ENCODE measurements around the gene LRRTM1. TPM values are rescaled to one million over a fixed set of nuclear protein-coding genes. Genes with fewer than 3 reads are reported as not detected.

Gene LRRTM1
- total and polyA plus RNA-seq, 2 of the 4 experiments (the other 2 are of a cell fraction) = not detected

- H3K18ac ChIP-seq (ENCODE audit: low read depth, low read length) = no peak overlapping the region
- no peak overlapping the region for H2AK9ac ChIP-seq (replicated peaks; ENCODE audit: low read depth, low read length, poor library complexity)
- H3K9me3 ChIP-seq (ENCODE audit: control insufficient read depth, insufficient read depth, low read length) = no peaks in the 10 kb centered on the region
- no peaks in the 10 kb centered on the region for H4K20me1 ChIP-seq (ENCODE audit: insufficient read depth, low read length)
- H2AFZ ChIP-seq (replicated peaks; ENCODE audit: low read length, poor library complexity) = no peak overlapping the region
- BruUV-seq (replicated peaks) = no TSS peak
- ChIA-PET CTCF (no interaction called here), POLR2A (ENCODE audit: unreplicated experiment) (no interaction called here)
- H3K27me3 ChIP-seq (ENCODE audit: control insufficient read depth, insufficient read depth, low read length) = peaks cover 11% of the 10 kb centered on the region; the same call in 1 of the 2 replicates
- no peaks in the 10 kb centered on the region for H3K9me1 ChIP-seq (ENCODE audit: insufficient read depth, low read length)
- no peak overlapping the region for H4K8ac ChIP-seq (ENCODE audit: low read depth in 2 of 2, low read length in 2 of 2)
- no peak overlapping the region for H3K27ac ChIP-seq (ENCODE audit: insufficient read depth, low read length)
- H3K4me1 ChIP-seq (ENCODE audit: control insufficient read depth, insufficient read depth, low read length) = no peaks in the 10 kb centered on the region
- H3K36me3 ChIP-seq (ENCODE audit: control insufficient read depth, insufficient read depth, low read length) = no peaks in the 10 kb centered on the region
- no peak for TF ChIP-seq CHD1 (IDR thresholded peaks at IDR 0.05; ENCODE audit: low read depth, low read length)
- no peak for TF ChIP-seq FOS (IDR thresholded peaks at IDR 0.05; ENCODE audit: low read depth, low read length)
- no peak for TF ChIP-seq RFX5 (IDR thresholded peaks at IDR 0.05; ENCODE audit: low read depth, low read length)
- TF ChIP-seq MXI1 (IDR thresholded peaks at IDR 0.05; ENCODE audit: borderline replicate concordance, low read depth, low read length) = no peak
- no peak for TF ChIP-seq USF2 (IDR thresholded peaks at IDR 0.05; ENCODE audit: low read depth, low read length)
- no peak for TF ChIP-seq MAZ (IDR thresholded peaks at IDR 0.05; ENCODE audit: borderline replicate concordance, low read depth, low read length)
- TF ChIP-seq MAFK (IDR thresholded peaks at IDR 0.05; ENCODE audit: low read depth, low read length) = no peak
- ATAC-seq (ENCODE audit: low read depth) (no peak), DNase-seq (no peak)
- dilution Hi-C loops (cut with HindIII; ENCODE audit: low sequenced_read_pairs, unreplicated experiment) (no loop called here), intact Hi-C loops (cut with micrococcal nuclease) (loop anchor here (1.0 to 10.0 kb wide), 2 partner anchors 172 to 392 kb away; no protein-coding TSS in a partner anchor), in situ Hi-C loops (cut with MboI; ENCODE audit: low sequenced_read_pairs) (loop anchor here (10.0 kb wide), 1 partner anchor 178 kb away; no protein-coding TSS in a partner anchor)
- no peak overlapping the region for H2BK15ac ChIP-seq (ENCODE audit: low read depth, low read length)
- no peak overlapping the region for H3K4me3 ChIP-seq (ENCODE audit: insufficient read depth, low read depth, low read length)
- no peak overlapping the region for H3K4ac ChIP-seq (ENCODE audit: low read depth, low read length)
- H3K23ac ChIP-seq (ENCODE audit: low read depth, low read length) = no peak overlapping the region
- no peak overlapping the region for H4K91ac ChIP-seq (ENCODE audit: insufficient read depth, low read depth, low read length)
- H3K9ac ChIP-seq (ENCODE audit: low read depth, low read length) = no peak overlapping the region
- no peak overlapping the region for H4K5ac ChIP-seq (ENCODE audit: low read depth, low read length)
- no peak overlapping the region for H2BK5ac ChIP-seq (ENCODE audit: low read depth, low read length, poor library complexity, severe bottlenecking)
- WGBS, 2 experiments (ENCODE audit: extremely low coverage in 2 of 2, insufficient read length in 1 of 2) = no CpG with 5 or more reads among the region's 1 CpG
- H3K14ac ChIP-seq (replicated peaks; ENCODE audit: low read depth, low read length) = no peak overlapping the region
- no peak overlapping the region for H2BK20ac ChIP-seq (ENCODE audit: low read depth, low read length)
- no peak overlapping the region for H3K4me2 ChIP-seq (ENCODE audit: low read depth, low read length)
- no peak overlapping the region for H2AK5ac ChIP-seq (ENCODE audit: low read depth, low read length)
- H3K56ac ChIP-seq (ENCODE audit: extremely low read depth, insufficient read depth, low read length) = no peak overlapping the region
- no peak overlapping the region for H2BK120ac ChIP-seq (ENCODE audit: low read depth, low read length)
- H3K79me1 ChIP-seq (ENCODE audit: low read depth in 1 of 2, low read length in 2 of 2) = no peaks in the 10 kb centered on the region
These were observed 22.3 kb upstream of the LRRTM1 start for GRCh38 chr2:80326861-80327260.

Data from IMR-90 (cell line).